M059J (cell line): ENCODE results near the gene MCUR1. TPM values are rescaled to one million over a fixed set of nuclear protein-coding genes. Genes with fewer than 3 reads are reported as not detected.

Experiments used
- total RNA-seq: library from RNA; depleted of rRNA; stranded (reverse); fragments of >200 nt; shearing (Covaris generic); gene quantifications from 2 replicates; pipeline ENCODE4 v1.2.3, GENCODE V29; 2014; rRNA removed

Gene MCUR1
- total RNA-seq, 1 experiment from 2014 or later = 37.1 TPM

Other genes with a start within 250 kb of the MCUR1 start
- gene SIRT5, start 240.0 kb downstream of the MCUR1 start, total RNA-seq = 15.0 and 27.1 TPM in 2 replicates
- gene NOL7, start 199.2 kb downstream of the MCUR1 start, total RNA-seq = 160 and 168 TPM in 2 replicates
- 45.7 and 67.4 TPM in 2 replicates for gene RANBP9, start 102.7 kb downstream of the MCUR1 start, total RNA-seq
- gene RNF182, start 110.4 kb upstream of the MCUR1 start, total RNA-seq = 19.7 and 26.5 TPM in 2 replicates